Measurements from ENCODE around the gene ATG5.

The ATG5 gene

GRCh38 chr6:106287215-106287614, 38.3 kb downstream of the ATG5 start:
- TF ChIP-seq SIN3A (IDR thresholded peaks at IDR 0.05; ENCODE audit: borderline replicate concordance, insufficient read depth, low read length) (no peak), POLR2AphosphoS5 (IDR thresholded peaks at IDR 0.05; ENCODE audit: low read depth, low read length) (no peak), FOXP2 (optimal IDR thresholded peaks at IDR 0.05; ENCODE audit: borderline replicate concordance, extremely low read depth, extremely low read length, insufficient read depth) (no peak)
- TF ChIP-seq, protein P1, sequence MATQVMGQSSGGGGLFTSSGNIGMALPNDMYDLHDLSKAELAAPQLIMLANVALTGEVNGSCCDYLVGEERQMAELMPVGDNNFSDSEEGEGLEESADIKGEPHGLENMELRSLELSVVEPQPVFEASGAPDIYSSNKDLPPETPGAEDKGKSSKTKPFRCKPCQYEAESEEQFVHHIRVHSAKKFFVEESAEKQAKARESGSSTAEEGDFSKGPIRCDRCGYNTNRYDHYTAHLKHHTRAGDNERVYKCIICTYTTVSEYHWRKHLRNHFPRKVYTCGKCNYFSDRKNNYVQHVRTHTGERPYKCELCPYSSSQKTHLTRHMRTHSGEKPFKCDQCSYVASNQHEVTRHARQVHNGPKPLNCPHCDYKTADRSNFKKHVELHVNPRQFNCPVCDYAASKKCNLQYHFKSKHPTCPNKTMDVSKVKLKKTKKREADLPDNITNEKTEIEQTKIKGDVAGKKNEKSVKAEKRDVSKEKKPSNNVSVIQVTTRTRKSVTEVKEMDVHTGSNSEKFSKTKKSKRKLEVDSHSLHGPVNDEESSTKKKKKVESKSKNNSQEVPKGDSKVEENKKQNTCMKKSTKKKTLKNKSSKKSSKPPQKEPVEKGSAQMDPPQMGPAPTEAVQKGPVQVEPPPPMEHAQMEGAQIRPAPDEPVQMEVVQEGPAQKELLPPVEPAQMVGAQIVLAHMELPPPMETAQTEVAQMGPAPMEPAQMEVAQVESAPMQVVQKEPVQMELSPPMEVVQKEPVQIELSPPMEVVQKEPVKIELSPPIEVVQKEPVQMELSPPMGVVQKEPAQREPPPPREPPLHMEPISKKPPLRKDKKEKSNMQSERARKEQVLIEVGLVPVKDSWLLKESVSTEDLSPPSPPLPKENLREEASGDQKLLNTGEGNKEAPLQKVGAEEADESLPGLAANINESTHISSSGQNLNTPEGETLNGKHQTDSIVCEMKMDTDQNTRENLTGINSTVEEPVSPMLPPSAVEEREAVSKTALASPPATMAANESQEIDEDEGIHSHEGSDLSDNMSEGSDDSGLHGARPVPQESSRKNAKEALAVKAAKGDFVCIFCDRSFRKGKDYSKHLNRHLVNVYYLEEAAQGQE (IDR thresholded peaks at IDR 0.05; ENCODE audit: insufficient read depth in 1 of 2, low read depth in 2 of 2, low read length in 2 of 2): no peak

- TF ChIP-seq SIN3A (IDR thresholded peaks at IDR 0.05; ENCODE audit: borderline replicate concordance, insufficient read depth, low read length) (no peak), TAF1 (IDR thresholded peaks at IDR 0.05; ENCODE audit: borderline replicate concordance, insufficient read depth, low read length) (no peak), POLR2AphosphoS5 (IDR thresholded peaks at IDR 0.05; ENCODE audit: low read depth, low read length) (no peak), FOXP2 (optimal IDR thresholded peaks at IDR 0.05; ENCODE audit: borderline replicate concordance, extremely low read depth, extremely low read length, insufficient read depth) (no peak)
- TF ChIP-seq, protein P1 (IDR thresholded peaks at IDR 0.05; ENCODE audit: insufficient read depth in 1 of 2, low read depth in 2 of 2, low read length in 2 of 2): no peak
These were observed 38.8 kb downstream of the ATG5 start for GRCh38 chr6:106286746-106287145.

GRCh38 chr6:106283481-106283880, 42.1 kb downstream of the ATG5 start:
- TF ChIP-seq TAF1 (IDR thresholded peaks at IDR 0.05; ENCODE audit: borderline replicate concordance, insufficient read depth, low read length) (no peak), POLR2AphosphoS5 (IDR thresholded peaks at IDR 0.05; ENCODE audit: low read depth, low read length) (no peak), SIN3A (IDR thresholded peaks at IDR 0.05; ENCODE audit: borderline replicate concordance, insufficient read depth, low read length) (no peak), FOXP2 (optimal IDR thresholded peaks at IDR 0.05; ENCODE audit: borderline replicate concordance, extremely low read depth, extremely low read length, insufficient read depth) (no peak)
- TF ChIP-seq, protein P1 (IDR thresholded peaks at IDR 0.05; ENCODE audit: insufficient read depth in 1 of 2, low read depth in 2 of 2, low read length in 2 of 2): no peak

DNA sequence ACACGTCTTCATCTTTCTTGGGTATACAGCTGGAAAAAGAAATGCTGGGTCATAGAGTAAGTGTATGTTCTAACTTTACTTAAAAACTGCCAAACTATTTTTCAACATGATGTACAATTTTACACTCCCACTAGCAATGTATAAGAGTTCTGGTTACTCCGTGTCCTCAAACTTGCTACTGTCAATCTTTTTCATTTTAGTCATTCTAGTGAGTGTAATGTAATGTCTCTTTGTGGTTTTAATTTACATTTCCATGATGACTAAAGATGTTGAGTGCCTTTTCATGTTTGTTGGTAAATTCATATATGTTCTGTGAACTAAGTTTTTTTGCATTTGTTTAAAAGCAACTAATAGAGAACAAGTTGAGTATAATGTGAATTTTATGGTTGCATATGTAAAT, 43.9 kb downstream of the ATG5 start:
- no peak for TF ChIP-seq FOXP2 (optimal IDR thresholded peaks at IDR 0.05; ENCODE audit: borderline replicate concordance, extremely low read depth, extremely low read length, insufficient read depth)
- no peak for TF ChIP-seq POLR2AphosphoS5 (IDR thresholded peaks at IDR 0.05; ENCODE audit: low read depth, low read length)
- TF ChIP-seq TAF1 (IDR thresholded peaks at IDR 0.05; ENCODE audit: borderline replicate concordance, insufficient read depth, low read length): no peak
- TF ChIP-seq, protein P1 (IDR thresholded peaks at IDR 0.05; ENCODE audit: insufficient read depth in 1 of 2, low read depth in 2 of 2, low read length in 2 of 2): no peak
- no peak for TF ChIP-seq SIN3A (IDR thresholded peaks at IDR 0.05; ENCODE audit: borderline replicate concordance, insufficient read depth, low read length)

DNA sequence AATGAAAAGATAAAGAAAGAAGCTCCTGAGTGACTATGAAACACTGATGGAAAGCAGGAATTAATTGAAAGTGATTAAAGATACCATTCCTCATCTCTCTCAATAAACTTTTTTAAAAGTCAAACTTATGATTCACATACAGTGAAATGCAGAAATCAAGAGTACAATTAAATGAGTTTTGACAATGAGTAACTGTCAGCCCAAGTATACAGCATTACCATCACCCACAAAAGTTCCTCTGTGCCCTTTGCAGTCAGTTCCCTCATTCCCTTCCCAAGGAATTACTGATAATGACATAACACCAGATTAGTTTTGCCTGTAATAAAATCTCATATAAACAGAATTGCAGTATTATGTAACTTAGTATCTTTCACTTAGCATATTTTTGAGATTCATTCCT, 44.5 kb downstream of the ATG5 start:
- TF ChIP-seq, protein P1 (IDR thresholded peaks at IDR 0.05; ENCODE audit: insufficient read depth in 1 of 2, low read depth in 2 of 2, low read length in 2 of 2): no peak
- TF ChIP-seq SIN3A (IDR thresholded peaks at IDR 0.05; ENCODE audit: borderline replicate concordance, insufficient read depth, low read length): no peak
- TF ChIP-seq POLR2AphosphoS5 (IDR thresholded peaks at IDR 0.05; ENCODE audit: low read depth, low read length): no peak
- TF ChIP-seq FOXP2 (optimal IDR thresholded peaks at IDR 0.05; ENCODE audit: borderline replicate concordance, extremely low read depth, extremely low read length, insufficient read depth): no peak
- no peak for TF ChIP-seq TAF1 (IDR thresholded peaks at IDR 0.05; ENCODE audit: borderline replicate concordance, insufficient read depth, low read length)
